NCI-H1436 (cell line): Measurements from ENCODE around the gene TSR3.

Source experiments
- DNase-seq: peaks from one replicate; lab custom pipeline; 2025; lab: John Stamatoyannopoulos, UW

Gene TSR3

GRCh38 chr16:1323296-1324239, 28.1 kb downstream of the TSR3 start:
- no peak for DNase-seq

- no peak for DNase-seq
Observed at GRCh38 chr16:1322407-1322806, 29.3 kb downstream of the TSR3 start.

GRCh38 chr16:1320658-1321240, 30.9 kb downstream of the TSR3 start:
- no peak for DNase-seq

- no peak for DNase-seq
Observed at GRCh38 chr16:1320097-1320496, 31.6 kb downstream of the TSR3 start.

- DNase-seq, result no peak
Observed at GRCh38 chr16:1319041-1319440, 32.6 kb downstream of the TSR3 start.

- no peak for DNase-seq
Observed at GRCh38 chr16:1318268-1318545, 33.5 kb downstream of the TSR3 start.

GRCh38 chr16:1317479-1318267, 34.0 kb downstream of the TSR3 start:
- no peak for DNase-seq

GRCh38 chr16:1316033-1316405, 35.7 kb downstream of the TSR3 start:
- no peak for DNase-seq

GRCh38 chr16:1315081-1316032, 36.3 kb downstream of the TSR3 start:
- DNase-seq, result no peak

- no peak for DNase-seq
Observed at GRCh38 chr16:1314399-1315068, 37.1 kb downstream of the TSR3 start.

- no peak for DNase-seq
Observed at GRCh38 chr16:1313721-1314369, 37.8 kb downstream of the TSR3 start.

GRCh38 chr16:1312903-1313302, 38.8 kb downstream of the TSR3 start:
- no peak for DNase-seq

GRCh38 chr16:1312467-1312816, 39.2 kb downstream of the TSR3 start:
- no peak for DNase-seq

GRCh38 chr16:1311738-1312466, 39.8 kb downstream of the TSR3 start:
- no peak for DNase-seq

GRCh38 chr16:1311212-1311737, 40.4 kb downstream of the TSR3 start:
- DNase-seq, result no peak

- no peak for DNase-seq
Observed at GRCh38 chr16:1310832-1311200, 40.9 kb downstream of the TSR3 start.

GRCh38 chr16:1309888-1310831, 41.5 kb downstream of the TSR3 start:
- DNase-seq, result no peak

- peak; percentile 96 for DNase-seq
Observed at GRCh38 chr16:1308977-1309885, 42.4 kb downstream of the TSR3 start, which contains the start of gene UBE2I. Gene UBE2I (plus strand): TSS chr16:1309636. CDS start chr16:1314031, 4,395 bp downstream.
